NT2/D1 (cell line): ENCODE measurements around the gene DNAJB1.

Source experiments
- SUZ12 ChIP-seq: IDR thresholded peaks from 2 replicates; pipeline ENCODE4 v1.6.1; 2011; ENCODE audit not compliant: insufficient read length, insufficient read depth; ENCODE audit errors: extremely low read depth
- YY1 ChIP-seq: IDR thresholded peaks from 2 replicates; pipeline ENCODE4 v1.6.1; 2011; ENCODE audit not compliant: insufficient read length, insufficient read depth
- ZNF274 ChIP-seq: IDR thresholded peaks from 2 replicates; pipeline ENCODE4 v1.6.1; 2011; ENCODE audit warnings: mild to moderate bottlenecking, low read depth, low read length

DNA sequence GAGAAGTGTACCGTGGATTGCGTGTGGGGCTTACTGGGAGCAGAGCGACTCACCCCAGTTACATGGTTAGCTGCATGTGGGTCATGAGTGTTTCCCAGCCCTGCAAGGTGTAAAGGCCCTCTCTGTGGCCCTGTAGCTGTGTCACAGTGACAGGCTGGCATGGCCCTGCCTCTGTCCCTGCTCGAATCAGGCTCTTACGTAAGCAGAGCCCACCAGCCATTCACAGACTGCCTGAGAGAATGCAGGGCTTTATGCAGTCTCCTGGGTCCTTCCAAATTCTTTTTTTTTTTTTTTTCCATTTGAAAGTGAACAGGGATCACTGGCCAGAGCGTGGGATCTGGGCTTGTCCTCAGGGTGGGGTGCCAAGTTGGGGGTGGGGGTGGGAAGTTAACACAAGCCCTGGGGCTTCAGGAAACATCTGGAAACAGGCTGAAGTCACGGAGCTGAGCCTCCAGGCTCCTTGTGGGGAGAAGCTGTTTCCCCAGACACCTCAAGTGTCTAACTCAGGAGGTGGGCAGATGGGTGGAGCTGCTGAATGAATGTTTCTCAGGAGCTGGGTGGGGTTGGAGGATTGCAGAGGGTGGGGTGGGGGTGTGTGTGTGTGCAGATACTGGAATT lies 24.6 kb upstream of the DNAJB1 start:
- no peak for TF ChIP-seq SUZ12
- TF ChIP-seq ZNF274 = no peak
- TF ChIP-seq YY1 = no peak
